Epidermal melanocyte (primary cell): ENCODE data around the gene CSMD2.

ENCODE experiments used
- DNase-seq: peaks from one replicate; pipeline ENCODE4 v3.0.0; 2011; ENCODE audit warnings: low spot score; ENCODE audit not compliant: insufficient read length

CSMD2 gene

DNA sequence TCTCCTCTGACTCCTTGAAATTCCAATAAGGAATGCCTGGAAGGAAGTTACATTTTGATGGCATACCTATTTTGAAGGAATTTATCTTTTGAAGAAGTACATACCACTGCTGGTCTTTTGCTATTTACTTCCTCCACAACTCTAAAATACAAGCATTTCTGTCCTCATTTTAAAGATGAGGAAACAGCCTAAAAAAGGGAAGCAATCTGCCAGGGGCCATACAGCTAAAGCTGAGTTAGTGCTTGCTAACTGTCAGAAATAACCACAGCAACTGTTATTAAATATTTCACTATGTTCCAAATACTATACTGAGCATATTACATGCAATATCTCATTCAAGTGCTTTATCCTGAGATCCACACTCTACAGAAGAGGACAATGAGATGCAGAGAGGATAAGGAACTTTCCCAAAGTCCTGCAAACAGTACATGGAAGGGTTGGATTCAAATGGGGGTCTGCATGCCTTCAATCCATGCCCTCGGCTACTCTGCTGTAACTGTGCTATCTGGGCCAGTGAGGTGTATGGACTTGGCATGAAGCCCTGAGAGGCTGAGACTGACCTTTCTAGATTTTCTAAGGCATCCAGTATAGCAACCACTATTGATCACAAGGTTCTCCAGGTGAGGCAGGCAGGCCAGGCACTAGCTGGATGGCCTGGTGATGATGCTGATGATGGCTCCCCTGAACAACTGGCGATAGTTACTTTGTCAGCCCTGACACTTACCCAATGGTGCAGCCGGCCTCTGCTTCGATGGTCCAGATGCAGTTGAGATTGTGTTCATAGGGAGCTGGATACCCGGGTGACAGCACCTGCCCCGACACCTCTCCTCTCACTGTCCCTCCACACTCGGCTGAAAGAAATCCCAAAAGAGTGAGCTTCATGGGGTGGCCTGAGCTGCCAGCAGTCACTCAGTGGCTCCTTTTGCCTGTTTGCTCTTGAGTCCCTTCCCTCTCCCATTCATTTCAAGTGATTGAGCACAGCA is 472.5 kb downstream of the CSMD2 start:
- no peak for DNase-seq

GRCh38 chr1:33687000-33687399 is 478.0 kb downstream of the CSMD2 start:
- DNase-seq = no peak

GRCh38 chr1:33686551-33686950 is 478.5 kb downstream of the CSMD2 start:
- DNase-seq = no peak

DNA sequence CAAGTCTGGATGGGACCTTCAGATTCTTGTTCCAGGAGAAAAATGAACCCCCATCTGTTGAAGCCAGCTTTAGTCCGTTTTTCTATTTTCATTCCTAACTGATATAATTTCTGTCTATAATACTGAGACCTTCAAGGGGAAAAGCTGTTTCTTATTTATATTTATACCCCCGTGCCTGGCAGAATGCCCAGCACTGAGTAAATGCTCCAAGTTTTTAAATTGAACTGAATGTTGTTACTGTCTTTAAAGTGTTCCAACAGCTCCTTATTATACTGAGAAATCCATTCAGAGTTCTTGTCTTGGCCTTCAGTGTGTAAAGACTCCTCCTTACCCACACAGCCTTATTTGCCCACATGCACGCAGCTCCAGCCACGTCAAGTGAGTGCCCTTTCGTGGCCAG is 479.8 kb downstream of the CSMD2 start:
- DNase-seq = no peak

DNA sequence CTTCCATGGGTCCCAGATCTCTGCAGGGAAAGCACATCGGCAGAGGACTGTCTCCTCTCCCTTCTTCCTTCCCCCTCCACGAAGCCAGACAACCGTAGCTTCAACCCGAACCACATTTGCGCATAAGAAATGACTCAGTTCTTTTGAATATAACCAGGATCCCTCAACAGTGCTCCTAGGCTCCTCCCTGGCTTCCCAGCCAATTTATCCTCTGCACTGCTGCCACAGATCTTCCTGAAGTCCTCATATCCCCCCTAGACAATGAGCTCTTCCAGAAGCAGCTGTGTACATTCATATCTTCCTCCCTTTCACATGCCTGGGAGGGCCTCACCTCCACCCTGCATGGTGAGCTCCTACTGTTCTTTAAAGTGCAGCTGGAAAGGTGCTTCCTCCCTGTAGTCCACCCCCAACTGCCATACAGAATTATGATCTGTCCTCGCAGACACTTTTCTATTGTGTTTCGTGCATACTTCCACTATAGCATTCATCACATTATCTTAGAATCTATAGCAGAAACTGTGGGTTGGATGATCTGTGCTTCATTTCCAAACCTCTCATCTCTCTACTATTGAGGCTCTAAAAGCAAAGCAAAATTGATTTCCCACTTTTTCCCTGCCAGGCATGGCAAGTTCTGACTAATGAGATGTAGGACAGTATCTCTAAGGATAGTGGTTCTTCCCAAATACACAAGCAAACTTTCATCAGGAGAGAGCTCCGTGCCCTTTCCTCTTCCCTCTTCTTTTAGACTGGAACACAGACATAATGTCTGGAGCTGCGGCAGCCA is 480.4 kb downstream of the CSMD2 start:
- no peak for DNase-seq

- DNase-seq = no peak
Measured at GRCh38 chr1:33683913-33684312, 481.1 kb downstream of the CSMD2 start.

- no peak for DNase-seq
Measured at GRCh38 chr1:33682371-33682770, 482.7 kb downstream of the CSMD2 start.

DNA sequence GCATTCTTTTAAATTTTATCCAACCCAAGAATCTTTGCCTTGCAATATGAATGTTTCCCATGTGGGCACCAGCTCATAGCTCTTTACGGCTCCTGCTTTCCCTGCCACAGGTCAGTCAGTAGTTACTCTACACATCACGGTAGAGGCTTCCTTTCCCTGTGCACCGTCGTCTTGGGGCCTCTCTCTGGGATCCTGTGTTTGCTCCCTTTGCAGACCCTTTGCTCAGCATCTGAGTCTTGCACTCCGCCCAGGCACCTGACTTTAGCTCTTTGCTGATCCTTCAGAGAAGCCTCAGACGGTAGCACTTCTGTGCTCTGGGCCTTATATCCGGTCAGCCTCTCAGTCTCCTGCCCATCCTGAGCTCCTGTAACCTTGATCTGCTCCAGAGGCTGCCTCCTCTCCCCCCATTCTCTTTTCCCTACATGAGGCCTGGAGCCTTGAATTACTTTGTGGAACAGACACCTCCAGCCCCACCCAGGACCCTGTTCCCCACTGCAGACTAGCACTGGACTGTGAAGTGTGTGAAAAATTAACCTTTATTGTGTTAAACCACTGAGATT is 484.7 kb downstream of the CSMD2 start:
- no peak for DNase-seq

DNA sequence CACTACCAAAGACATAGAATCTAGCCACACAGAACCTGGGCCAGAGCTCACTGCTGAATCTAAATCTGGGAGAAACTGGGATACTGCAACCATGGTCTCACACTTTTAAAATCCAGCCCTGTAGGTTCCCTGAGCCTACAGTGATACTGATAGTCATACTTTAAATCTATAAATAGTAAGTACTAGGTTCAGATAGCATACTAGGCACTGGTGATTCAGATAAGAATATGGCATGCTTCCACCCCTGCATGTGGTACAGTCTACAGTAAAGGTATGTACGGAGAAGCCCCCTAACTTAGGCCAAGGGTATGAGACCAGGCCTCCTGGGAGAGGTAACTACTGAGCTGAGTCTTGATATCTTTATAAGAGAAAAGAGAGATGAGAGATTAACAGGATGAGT is 494.5 kb downstream of the CSMD2 start:
- DNase-seq = no peak

GRCh38 chr1:33668695-33669094 is 496.3 kb downstream of the CSMD2 start:
- DNase-seq = no peak

GRCh38 chr1:33667386-33668282 is 497.4 kb downstream of the CSMD2 start:
- no peak for DNase-seq

DNA sequence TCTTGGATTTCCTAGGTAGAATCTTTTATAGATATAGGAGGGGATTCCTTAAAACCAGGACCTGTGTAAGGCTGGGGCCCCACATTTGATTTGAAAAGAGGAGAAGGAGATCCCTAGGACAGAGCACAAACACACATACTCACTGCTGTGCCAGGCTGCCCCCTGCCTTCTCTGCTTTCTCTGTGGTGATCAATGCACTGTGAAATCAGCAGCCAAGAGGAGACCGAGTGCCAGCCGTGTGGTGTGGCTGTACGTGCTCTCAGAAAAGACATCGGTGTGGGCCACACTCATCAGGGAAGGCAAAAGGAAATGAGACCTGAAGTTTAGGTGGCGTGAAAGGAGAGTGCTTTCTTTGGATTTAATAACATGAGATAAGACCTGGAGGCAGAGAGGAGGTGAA is 498.4 kb downstream of the CSMD2 start:
- DNase-seq = no peak

- no peak for DNase-seq
Measured at GRCh38 chr1:33661811-33662454, 503.1 kb downstream of the CSMD2 start.

DNA sequence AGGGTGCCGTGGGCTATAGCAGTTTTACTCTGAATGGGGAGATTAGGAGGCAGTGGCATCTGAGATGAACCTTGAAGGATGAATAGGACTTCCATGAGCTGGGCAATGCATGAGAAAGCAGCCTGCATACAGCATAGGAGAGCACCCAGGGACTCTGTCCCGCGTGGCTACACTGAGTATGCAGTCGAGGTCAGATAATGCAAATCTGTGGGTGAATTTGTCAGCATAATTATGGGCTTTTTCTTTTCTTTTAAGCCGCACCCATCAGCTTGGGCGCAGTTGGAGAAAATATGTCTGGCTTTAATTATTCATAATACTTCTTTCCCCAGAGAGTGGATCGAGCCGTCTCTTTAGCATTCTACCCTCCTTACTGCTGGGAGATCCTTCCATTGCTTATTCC is 504.1 kb downstream of the CSMD2 start:
- DNase-seq = no peak

DNA sequence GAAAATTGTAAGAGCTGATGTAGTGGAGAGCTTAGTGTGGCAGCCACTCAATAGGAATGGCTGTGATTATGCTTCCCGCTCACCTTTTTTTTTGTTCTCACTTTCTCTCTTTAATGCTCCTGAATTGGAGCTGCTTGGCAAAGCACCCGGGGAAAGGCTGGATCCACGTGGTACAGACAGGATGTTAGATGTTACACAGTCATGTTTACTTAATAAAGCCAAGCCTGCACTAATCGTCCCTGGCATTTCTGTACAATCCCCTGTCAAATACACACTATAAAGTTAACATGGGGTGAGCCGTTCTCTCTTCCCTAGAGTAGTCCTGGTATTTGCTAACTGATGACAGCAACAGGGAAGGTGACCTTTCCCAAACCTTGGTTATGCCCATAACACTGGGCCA is 504.8 kb downstream of the CSMD2 start:
- DNase-seq = no peak

DNA sequence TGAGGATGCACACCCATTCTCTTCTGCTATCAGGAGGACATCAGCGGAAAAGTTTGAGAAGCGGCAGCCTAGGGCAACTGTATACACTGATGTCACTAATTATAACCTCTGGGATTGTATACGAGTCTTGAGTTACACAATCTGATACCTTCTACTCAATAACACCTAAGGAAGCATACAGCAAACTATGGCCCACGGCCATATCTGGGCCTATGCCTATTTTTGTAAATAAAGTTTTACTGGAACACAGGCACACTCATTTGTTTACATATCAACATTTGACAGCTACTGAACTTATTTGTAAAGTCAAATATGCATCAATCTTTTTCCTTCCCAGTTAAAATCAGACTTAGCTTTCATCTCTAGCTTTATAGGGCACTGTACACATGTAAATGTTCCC is 505.4 kb downstream of the CSMD2 start:
- no peak for DNase-seq

GRCh38 chr1:33657833-33658232 is 507.2 kb downstream of the CSMD2 start:
- no peak for DNase-seq

DNA sequence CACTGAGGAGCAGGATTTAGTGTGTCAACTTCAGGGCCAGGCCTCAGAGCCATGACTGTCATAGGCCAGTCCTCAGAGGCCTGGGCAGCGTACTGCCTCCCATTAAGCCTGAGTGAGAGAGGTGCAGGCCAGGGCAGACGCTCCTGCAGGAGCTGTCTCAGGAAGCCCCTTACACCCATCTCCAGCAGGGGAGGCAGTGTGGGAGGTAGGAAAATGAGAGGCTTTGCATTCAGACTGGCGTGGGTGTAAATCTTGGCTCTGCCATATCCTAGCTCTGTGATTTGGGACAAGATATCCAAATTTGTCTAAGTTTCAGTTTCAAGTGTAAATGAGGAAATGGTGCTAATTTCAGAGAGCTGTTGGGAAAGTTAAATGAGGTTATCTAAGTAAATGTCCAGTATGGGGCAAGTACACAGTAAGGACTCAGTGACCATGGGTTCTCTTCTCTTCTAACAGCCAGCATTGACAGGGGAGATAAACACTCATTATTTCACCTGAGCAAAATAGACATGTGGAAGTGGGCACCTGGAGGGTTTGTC is 508.5 kb downstream of the CSMD2 start:
- DNase-seq = no peak

GRCh38 chr1:33655496-33655895 is 509.5 kb downstream of the CSMD2 start:
- DNase-seq = no peak

- no peak for DNase-seq
Measured at GRCh38 chr1:33654267-33654834, 510.7 kb downstream of the CSMD2 start.
